Measurements from ENCODE around the gene KPNA2. TPM values are rescaled to one million over a fixed set of nuclear protein-coding genes. Genes with fewer than 3 reads are reported as not detected.

The KPNA2 gene
- total and polyA plus RNA-seq, 2 of the 13 experiments (the other 11 are each of a cell fraction or from before 2014, with no cell fraction given) = 111 to 305 TPM

- TF ChIP-seq FOXK1 (CRISPR knock-in tag; IDR thresholded peaks at IDR 0.05; ENCODE audit: borderline replicate concordance, low read depth) (peak; percentile 48; the same call in 1 of the 2 replicates), ZC3H13 (CRISPR knock-in tag; IDR thresholded peaks at IDR 0.05) (peak; percentile 85; the same call in 1 of the 2 replicates), AGO2 (optimal IDR thresholded peaks at IDR 0.05; ENCODE audit: low read depth, low read length) (no peak), SPEN (CRISPR knock-in tag; IDR thresholded peaks at IDR 0.05; ENCODE audit: low read depth) (peak; percentile 48), HCFC1 (IDR thresholded peaks at IDR 0.05; ENCODE audit: low read depth, low read length) (0 out of 2 replicates have a peak, but pooled peaks have one; percentile 20), TBX3 (IDR thresholded peaks at IDR 0.05; ENCODE audit: borderline replicate concordance) (peak; percentile 73; the same call in 1 of the 2 replicates), PHF21A (CRISPR knock-in tag; IDR thresholded peaks at IDR 0.05) (peak; percentile 86), MEF2D (CRISPR knock-in tag; IDR thresholded peaks at IDR 0.05) (peak; percentile 95), GTF2F1 (IDR thresholded peaks at IDR 0.05; ENCODE audit: low read length) (no peak), ZMYM4 (CRISPR knock-in tag; IDR thresholded peaks at IDR 0.05) (peak; percentile 94), ZBTB46 (CRISPR knock-in tag; IDR thresholded peaks at IDR 0.05; ENCODE audit: borderline replicate concordance) (no peak), ERF (CRISPR knock-in tag; IDR thresholded peaks at IDR 0.05) (peak; percentile 73), SIX1 (CRISPR knock-in tag; IDR thresholded peaks at IDR 0.05; ENCODE audit: borderline replicate concordance) (peak; percentile 97), ZBTB14 (CRISPR knock-in tag; IDR thresholded peaks at IDR 0.05) (no peak), HMG20B (CRISPR knock-in tag; conservative IDR thresholded peaks at IDR 0.05) (0 out of 2 replicates have a peak, but pooled peaks have one; percentile 29), ZNF691 (CRISPR knock-in tag; IDR thresholded peaks at IDR 0.05; ENCODE audit: borderline replicate concordance, low read depth) (0 out of 2 replicates have a peak, but pooled peaks have one; percentile 81), THAP9 (CRISPR knock-in tag; IDR thresholded peaks at IDR 0.05; ENCODE audit: borderline replicate concordance) (no peak), ZBTB8A (CRISPR knock-in tag; IDR thresholded peaks at IDR 0.05; ENCODE audit: borderline replicate concordance, low read depth) (no peak), NR2F1 (CRISPR knock-in tag; IDR thresholded peaks at IDR 0.05) (peak; percentile 78 to 82), STAT5B (CRISPR knock-in tag; IDR thresholded peaks at IDR 0.05) (no peak), ZNF292 (CRISPR knock-in tag; IDR thresholded peaks at IDR 0.05; ENCODE audit: borderline replicate concordance, low read depth) (peak; percentile 76; the same call in 1 of the 2 replicates)
These were observed 5.9 kb upstream of the KPNA2 start (continued) for GRCh38 chr17:68029512-68030215.

All from HepG2 (cell line).